ENCODE data around the gene NANOS3.

DNA sequence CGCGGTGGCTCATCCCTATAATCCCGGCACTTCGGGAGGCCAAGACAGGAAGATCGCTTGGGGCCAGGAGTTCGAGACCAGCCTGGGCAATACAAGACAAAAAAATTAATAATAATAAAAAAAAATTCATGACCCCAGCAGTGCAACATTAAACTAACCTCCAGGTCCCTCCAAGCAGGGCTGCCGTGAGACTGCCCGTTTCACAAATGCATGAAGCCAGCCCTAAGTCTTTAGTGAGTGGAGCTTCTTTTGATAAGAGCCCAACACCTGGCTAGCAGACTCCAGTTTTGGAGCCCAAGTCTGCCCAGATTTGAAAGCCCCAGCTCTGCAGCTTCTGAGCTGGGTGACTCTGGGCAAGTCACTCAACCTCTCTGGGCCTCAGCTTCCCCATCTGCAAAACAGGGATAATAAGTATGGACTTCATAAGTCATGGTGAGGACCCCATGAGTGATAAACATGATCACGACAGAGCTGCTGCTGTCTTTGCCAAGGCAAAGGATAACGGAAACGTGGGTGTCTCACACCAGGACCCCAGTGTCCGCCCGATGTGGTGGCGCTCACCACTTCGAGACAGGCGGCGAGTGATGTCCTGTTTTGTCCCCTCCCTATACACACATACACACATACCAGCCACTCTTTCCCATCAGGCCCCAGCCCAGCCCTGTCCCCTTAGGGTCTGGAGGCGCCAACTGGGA, 38.4 kb upstream of the NANOS3 start:
- TF ChIP-seq, protein P1, sequence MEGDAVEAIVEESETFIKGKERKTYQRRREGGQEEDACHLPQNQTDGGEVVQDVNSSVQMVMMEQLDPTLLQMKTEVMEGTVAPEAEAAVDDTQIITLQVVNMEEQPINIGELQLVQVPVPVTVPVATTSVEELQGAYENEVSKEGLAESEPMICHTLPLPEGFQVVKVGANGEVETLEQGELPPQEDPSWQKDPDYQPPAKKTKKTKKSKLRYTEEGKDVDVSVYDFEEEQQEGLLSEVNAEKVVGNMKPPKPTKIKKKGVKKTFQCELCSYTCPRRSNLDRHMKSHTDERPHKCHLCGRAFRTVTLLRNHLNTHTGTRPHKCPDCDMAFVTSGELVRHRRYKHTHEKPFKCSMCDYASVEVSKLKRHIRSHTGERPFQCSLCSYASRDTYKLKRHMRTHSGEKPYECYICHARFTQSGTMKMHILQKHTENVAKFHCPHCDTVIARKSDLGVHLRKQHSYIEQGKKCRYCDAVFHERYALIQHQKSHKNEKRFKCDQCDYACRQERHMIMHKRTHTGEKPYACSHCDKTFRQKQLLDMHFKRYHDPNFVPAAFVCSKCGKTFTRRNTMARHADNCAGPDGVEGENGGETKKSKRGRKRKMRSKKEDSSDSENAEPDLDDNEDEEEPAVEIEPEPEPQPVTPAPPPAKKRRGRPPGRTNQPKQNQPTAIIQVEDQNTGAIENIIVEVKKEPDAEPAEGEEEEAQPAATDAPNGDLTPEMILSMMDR (IDR thresholded peaks at IDR 0.05): no peak
- TF ChIP-seq POLR2A (IDR thresholded peaks at IDR 0.05): no peak
- TF ChIP-seq EP300 (IDR thresholded peaks at IDR 0.05): no peak

Data from ovary (tissue), 3 donors.